GM10847 (cell line): ENCODE data around the gene USP21.

Experiments
- POLR2A ChIP-seq: IDR thresholded peaks from 2 replicates; pipeline ENCODE4 v1.6.1; 2011; ENCODE audit not compliant: insufficient read length; ENCODE audit errors: extremely low read depth

The USP21 gene

DNA sequence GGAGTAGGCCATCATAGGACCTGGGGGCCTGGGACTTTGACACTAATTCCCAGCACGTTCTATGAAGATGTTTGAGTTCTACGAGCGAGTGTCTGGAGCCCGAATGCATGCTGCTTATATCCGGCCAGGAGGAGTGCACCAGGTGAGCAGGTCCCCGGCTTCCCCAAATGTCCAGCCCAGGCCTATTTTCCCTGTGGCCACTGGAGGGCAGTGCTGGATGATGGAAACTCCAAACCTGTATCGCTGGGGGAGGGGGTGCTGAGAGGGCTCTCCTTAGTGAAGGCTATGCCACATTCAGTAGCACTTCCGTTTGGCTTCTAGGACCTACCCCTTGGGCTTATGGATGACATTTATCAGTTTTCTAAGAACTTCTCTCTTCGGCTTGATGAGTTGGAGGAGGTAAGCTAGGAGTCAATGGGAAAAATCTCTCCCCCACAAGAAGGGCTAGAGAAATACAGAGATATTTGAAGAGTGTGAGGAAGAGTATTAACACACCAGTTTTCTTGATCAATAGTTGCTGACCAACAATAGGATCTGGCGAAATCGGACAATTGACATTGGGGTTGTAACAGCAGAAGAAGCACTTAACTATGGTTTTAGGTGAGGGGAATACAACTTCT lies 50.6 kb downstream of the USP21 start:
- TF ChIP-seq POLR2A = no peak

DNA sequence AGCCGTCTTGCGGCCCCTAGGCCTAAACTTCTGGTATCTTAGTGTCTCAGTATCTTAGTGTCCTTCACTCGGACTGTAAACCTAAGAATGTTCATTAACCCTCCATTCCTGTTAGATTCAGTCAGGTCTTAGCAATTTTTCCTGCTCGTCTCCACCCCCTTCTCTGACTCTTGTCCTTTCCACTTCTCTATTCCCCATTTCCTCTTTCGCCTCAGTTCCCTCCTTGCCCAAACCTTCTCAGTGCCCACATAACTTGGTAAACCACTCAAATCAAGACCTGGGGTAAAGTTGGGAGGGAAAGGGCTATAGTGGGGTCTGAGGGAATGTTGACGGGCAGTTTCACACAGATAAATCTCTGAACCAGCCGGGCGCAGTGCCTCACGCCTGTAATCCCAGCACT lies 55.1 kb downstream of the USP21 start:
- no peak for TF ChIP-seq POLR2A

DNA sequence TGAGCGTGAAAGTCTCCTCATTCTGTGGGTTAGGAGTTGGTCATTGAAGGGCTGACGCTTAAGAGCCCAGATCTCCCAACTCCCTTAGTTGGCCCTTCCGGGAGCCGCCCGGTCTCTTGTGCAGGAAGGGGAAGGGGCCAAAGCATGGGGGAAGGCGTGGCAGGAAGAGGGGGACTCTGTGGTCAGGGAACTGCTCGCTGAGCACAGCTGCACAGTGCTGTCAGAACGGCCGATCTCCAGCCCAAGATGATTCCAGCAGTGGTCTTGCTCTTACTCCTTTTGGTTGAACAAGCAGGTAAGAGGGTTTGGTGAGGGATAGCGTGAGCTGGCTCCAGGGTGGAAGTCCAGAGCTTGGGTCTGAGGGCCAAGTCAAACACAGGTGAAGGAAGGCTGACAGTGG lies 55.8 kb downstream of the USP21 start, which contains the start of gene FCER1G:
Gene FCER1G, plus strand, starts transcription at position 220 of the 400 bp plus-strand sequence. Its CDS starts 27 bp downstream, at position 247.
- no peak for TF ChIP-seq POLR2A
